ENCODE data around the gene SPPL3. TPM values are rescaled to one million over a fixed set of nuclear protein-coding genes. Genes with fewer than 3 reads are reported as not detected.

The SPPL3 gene
- total RNA-seq, 1 experiment from 2014 or later, result 32.5 TPM

- Mint-ChIP-seq H3K4me1 (no peaks in the 10 kb centered on the region), H3K27ac (no peak overlapping the region), H3K27me3 (ENCODE audit: low read depth) (no peaks in the 10 kb centered on the region), H3K36me3 (peaks cover 8% of the 10 kb centered on the region), H3K4me3 (no peak overlapping the region), H3K9me3 (peaks cover 5% of the 10 kb centered on the region)
- no peak for TF ChIP-seq ARID4B (CRISPR knock-in tag; IDR thresholded peaks at IDR 0.05; ENCODE audit: borderline replicate concordance)
- TF ChIP-seq ZNF138 (CRISPR knock-in tag; conservative IDR thresholded peaks at IDR 0.05), result no peak
- TF ChIP-seq CTCF (IDR thresholded peaks at IDR 0.05), result peak; percentile 43; the same call in 1 of the 2 replicates
- TF ChIP-seq ZBTB21 (CRISPR knock-in tag; IDR thresholded peaks at IDR 0.05; ENCODE audit: borderline replicate concordance), result no peak
- TF ChIP-seq FOXK1 (CRISPR knock-in tag; IDR thresholded peaks at IDR 0.05), result no peak
- TF ChIP-seq GABPB1 (CRISPR knock-in tag; IDR thresholded peaks at IDR 0.05), result no peak
- no peak for TF ChIP-seq E2F4 (CRISPR knock-in tag; IDR thresholded peaks at IDR 0.05; ENCODE audit: borderline replicate concordance, low read depth)
- ATAC-seq (peak; percentile 92), DNase-seq (ENCODE audit: low spot score) (peak; percentile 69)
- POLR2A ChIA-PET, result interaction anchor here (0.9 kb wide), 1 partner anchor 29 kb away, joined by 3 read pairs; no protein-coding TSS in a partner anchor
- CTCF ChIA-PET, result interaction anchor here (0.6 to 2.9 kb wide), 22 partner anchors 10 to 272 kb away, joined by 3 to 32 read pairs (median 4); partner anchors contain the start of gene POP5
Observed at GRCh38 chr12:120737557-120738251, 166.5 kb downstream of the SPPL3 start.

- peaks cover 5% of the 10 kb centered on the region for H3K9me3 Mint-ChIP-seq
- ChIA-PET POLR2A (no interaction called here), CTCF (interaction anchor here (0.8 to 2.9 kb wide), 7 partner anchors 15 to 268 kb away, joined by 3 to 32 read pairs (median 10); no protein-coding TSS in a partner anchor)
Observed at GRCh38 chr12:120736404-120737331, 167.5 kb downstream of the SPPL3 start.

More at GRCh38 chr12:120736404-120737331, 167.5 kb downstream of the SPPL3 start:
- H3K4me3 Mint-ChIP-seq, result no peak overlapping the region
- no peak for DNase-seq (ENCODE audit: low spot score)
- no peak for ATAC-seq
- H3K27me3 Mint-ChIP-seq (ENCODE audit: low read depth), result no peaks in the 10 kb centered on the region
- H3K27ac Mint-ChIP-seq, result peak overlapping the region; percentile 71; the same call in 1 of the 2 replicates
- H3K4me1 Mint-ChIP-seq, result no peaks in the 10 kb centered on the region
- TF ChIP-seq MXD4 (CRISPR knock-in tag; IDR thresholded peaks at IDR 0.05; ENCODE audit: borderline replicate concordance) (no peak), ZNF219 (CRISPR knock-in tag; IDR thresholded peaks at IDR 0.05; ENCODE audit: borderline replicate concordance) (no peak), TEAD1 (CRISPR knock-in tag; IDR thresholded peaks at IDR 0.05) (no peak), NFATC4 (CRISPR knock-in tag; IDR thresholded peaks at IDR 0.05) (no peak), PRRX2 (CRISPR knock-in tag; IDR thresholded peaks at IDR 0.05) (no peak), ESRRA (CRISPR knock-in tag; IDR thresholded peaks at IDR 0.05; ENCODE audit: borderline replicate concordance) (no peak), IRF2 (CRISPR knock-in tag; IDR thresholded peaks at IDR 0.05; ENCODE audit: borderline replicate concordance, low read depth) (no peak), ZNF263 (CRISPR knock-in tag; IDR thresholded peaks at IDR 0.05; ENCODE audit: low read depth) (no peak), MYBL2 (CRISPR knock-in tag; IDR thresholded peaks at IDR 0.05) (no peak), E2F1 (CRISPR knock-in tag; IDR thresholded peaks at IDR 0.05) (no peak), CTCF (IDR thresholded peaks at IDR 0.05) (no peak), STAT6 (CRISPR knock-in tag; conservative IDR thresholded peaks at IDR 0.05; ENCODE audit: low read depth) (no peak)
- H3K36me3 Mint-ChIP-seq, result peaks cover 11% of the 10 kb centered on the region
